Body of pancreas (tissue), 4 donors: Measurements from ENCODE around the gene LIN28A. TPM values are rescaled to one million over a fixed set of nuclear protein-coding genes. Genes with fewer than 3 reads are reported as not detected.

ENCODE experiments used
- ATAC-seq: fragments of 150-250 bp; one replicate; pipeline ENCODE4 v1.9.1; 2016
- DNase-seq, 4 donors: peaks; one replicate each; pipeline ENCODE4 v3.0.0-alpha.2; 2019
- H3K27ac ChIP-seq, 4 donors: fragments of 200-600 bp; sonication (generic); 1 replicate in 3 of 4; 2 replicates in 1 of 4; pipeline versions ENCODE4 v1.5.1 to v1.6.1; 2016 to 2019; ENCODE audit warnings: mild to moderate bottlenecking in 1 of 4, mixed read lengths in 1 of 4, moderate library complexity in 1 of 4
- H3K27me3 ChIP-seq, 2 donors: fragments of 200-600 bp; sonication (generic); one replicate each; pipeline ENCODE4 v1.6.0; 2016; ENCODE audit warnings: mild to moderate bottlenecking in 1 of 2
- H3K36me3 ChIP-seq, 2 donors: fragments of 200-600 bp; sonication (generic); replicated peaks in 1 of 2; 2 replicates each; pipeline ENCODE4 v1.5.1; 2016; ENCODE audit warnings: low read depth in 2 of 2; ENCODE audit not compliant: insufficient read depth in 1 of 2
- H3K4me1 ChIP-seq: fragments of 200-600 bp; sonication (generic); one replicate; pipeline ENCODE4 v1.6.0; 2016
- H3K4me3 ChIP-seq, 2 donors: fragments of 200-600 bp; sonication (generic); 1 replicate in 1 of 2; 2 replicates in 1 of 2; pipeline ENCODE4 v1.5.1; 2016 to 2019
- H3K9me3 ChIP-seq, 3 donors: fragments of 200-600 bp; sonication (generic); 1 replicate in 2 of 3; 2 replicates in 1 of 3; pipeline ENCODE4 v1.5.1; 2016
- CTCF ChIP-seq, 7 experiments: fragments of 450-650 bp in 4 of 7; fragments of 200-600 bp in 3 of 7; sonication (generic) in 3 of 7; IDR thresholded peaks; one replicate each; pipeline ENCODE4 v1.5.1; 2016 to 2019; ENCODE audit warnings: antibody characterized with exemption in 7 of 7
- POLR2A ChIP-seq, 3 donors: fragments of 450-650 bp; IDR thresholded peaks; one replicate each; pipeline ENCODE4 v1.6.1; 2016; ENCODE audit warnings: antibody characterized with exemption in 3 of 3, mild to moderate bottlenecking in 2 of 3
- WGBS, 2 donors: methylation state at CpG; one replicate each; pipeline ENCODE4 v1.1.5; 2017; 5-methylcytosine and 5-hydroxymethylcytosine counted together
- intact Hi-C: fragments of 100-400 bp; cut with DNase I; formaldehyde crosslinking; loops from one replicate; pipeline ENCODE4 v1.15.1; 2023
- total RNA-seq, 2 donors: library from RNA; depleted of rRNA; stranded (reverse); fragments of >200 nt; gene quantifications; one replicate each; pipeline ENCODE4 v1.1.0, GENCODE V29; 2016

LIN28A gene
- total RNA-seq, 2 donors from 2014 or later: not detected

GRCh38 chr1:26363549-26364448 lies 46.8 kb upstream of the LIN28A start:
- Histone ChIP-seq H3K36me3 (no peaks in the 10 kb centered on the region), H3K4me3 (no peak overlapping the region), H3K27ac (no peak overlapping the region), H3K9me3 (no peaks in the 10 kb centered on the region), H3K4me1 (peaks cover 17% of the 10 kb centered on the region), H3K27me3 (peaks cover 6 to 17% of the 10 kb centered on the region in 2 donors)
- DNase-seq (peak; percentile 73 to 83 (median 82)), ATAC-seq (peak; percentile 75)
- peak; percentile 76 to 93 (median 83) for TF ChIP-seq CTCF (IDR thresholded peaks at IDR 0.05)
- no peak for TF ChIP-seq POLR2A (IDR thresholded peaks at IDR 0.05)
- intact Hi-C loops: no loop called here
- WGBS, 2 donors: 26 to 44% methylated on average over 14 to 26 of the region's 26 CpGs

- intact Hi-C loops: no loop called here
- no peak overlapping the region for H3K4me3 ChIP-seq
- no peak overlapping the region for H3K27ac ChIP-seq
- H3K4me1 ChIP-seq: peaks cover 15% of the 10 kb centered on the region
- H3K27me3 ChIP-seq: peaks cover 4 to 12% of the 10 kb centered on the region in 2 donors
- DNase-seq (no peak), ATAC-seq (no peak)
- no peaks in the 10 kb centered on the region for H3K9me3 ChIP-seq
- H3K36me3 ChIP-seq: no peaks in the 10 kb centered on the region
- 54 to 58% methylated on average over 8 to 9 of the region's 9 CpGs for WGBS, 2 donors
- no peak for TF ChIP-seq POLR2A (IDR thresholded peaks at IDR 0.05)
- TF ChIP-seq CTCF (IDR thresholded peaks at IDR 0.05): no peak
These were observed 45.7 kb upstream of the LIN28A start for GRCh38 chr1:26364956-26365355.

- H3K36me3 ChIP-seq: no peaks in the 10 kb centered on the region
- no peak overlapping the region for H3K27ac ChIP-seq
- intact Hi-C loops: no loop called here
- WGBS, 2 donors: 75 to 83% methylated on average over 1 to 6 of the region's 6 CpGs
- peaks cover 6% of the 10 kb centered on the region for H3K4me1 ChIP-seq
- no peak for TF ChIP-seq POLR2A (IDR thresholded peaks at IDR 0.05)
- TF ChIP-seq CTCF (IDR thresholded peaks at IDR 0.05): no peak
- no peaks in the 10 kb centered on the region for H3K9me3 ChIP-seq
- ATAC-seq (no peak), DNase-seq (no peak)
- H3K27me3 ChIP-seq: no peaks in the 10 kb centered on the region
- H3K4me3 ChIP-seq: no peak overlapping the region
These were observed 43.2 kb upstream of the LIN28A start for GRCh38 chr1:26367441-26367840.

GRCh38 chr1:26368006-26368405 lies 42.6 kb upstream of the LIN28A start:
- Histone ChIP-seq H3K4me3 (no peak overlapping the region), H3K27ac (no peak overlapping the region), H3K27me3 (no peaks in the 10 kb centered on the region), H3K4me1 (peaks cover 6% of the 10 kb centered on the region), H3K9me3 (no peaks in the 10 kb centered on the region), H3K36me3 (no peaks in the 10 kb centered on the region)
- TF ChIP-seq POLR2A (IDR thresholded peaks at IDR 0.05) (no peak), CTCF (IDR thresholded peaks at IDR 0.05) (no peak)
- 67 to 75% methylated on average over 1 to 4 of the region's 4 CpGs for WGBS, 2 donors
- DNase-seq: no peak
- intact Hi-C loops: no loop called here
- no peak for ATAC-seq
